GM21619 (cell line): Measurements from ENCODE around the gene PNPLA3.

Source experiments
- ATAC-seq: cut with Tn5 transposase; IDR thresholded peaks from one replicate; pipeline ENCODE4 v1.9.1; 2021; ENCODE audit not compliant: unreplicated experiment

The PNPLA3 gene

GRCh38 chr22:43988116-43988820, 64.7 kb downstream of the PNPLA3 start:
- ATAC-seq = no peak

DNA sequence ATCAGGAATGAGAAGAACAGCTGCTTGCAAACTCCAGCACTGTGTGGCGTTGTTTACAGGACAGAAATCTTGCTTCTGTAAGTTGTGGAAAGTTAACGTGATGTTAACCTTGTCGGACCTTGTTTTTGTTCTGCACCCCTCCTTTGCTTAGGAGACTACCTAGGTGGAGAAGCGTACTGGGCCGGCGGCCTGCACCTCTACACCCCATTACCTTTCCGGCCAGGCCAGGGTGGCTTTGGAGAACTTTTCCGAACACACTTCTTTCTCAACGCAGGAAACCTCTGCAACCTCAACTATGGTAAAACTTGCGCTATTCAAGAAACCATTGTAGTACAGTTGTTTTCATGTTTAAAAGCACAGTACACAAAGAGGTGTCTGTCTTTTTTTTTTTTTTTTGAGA, 65.4 kb downstream of the PNPLA3 start:
- ATAC-seq = no peak

GRCh38 chr22:43990044-43990443, 66.4 kb downstream of the PNPLA3 start:
- ATAC-seq = no peak

GRCh38 chr22:43991316-43992020, 67.9 kb downstream of the PNPLA3 start:
- no peak for ATAC-seq

GRCh38 chr22:43992331-43992821, 68.8 kb downstream of the PNPLA3 start:
- no peak for ATAC-seq

- no peak for ATAC-seq
These were observed 69.6 kb downstream of the PNPLA3 start for GRCh38 chr22:43993072-43993760.

DNA sequence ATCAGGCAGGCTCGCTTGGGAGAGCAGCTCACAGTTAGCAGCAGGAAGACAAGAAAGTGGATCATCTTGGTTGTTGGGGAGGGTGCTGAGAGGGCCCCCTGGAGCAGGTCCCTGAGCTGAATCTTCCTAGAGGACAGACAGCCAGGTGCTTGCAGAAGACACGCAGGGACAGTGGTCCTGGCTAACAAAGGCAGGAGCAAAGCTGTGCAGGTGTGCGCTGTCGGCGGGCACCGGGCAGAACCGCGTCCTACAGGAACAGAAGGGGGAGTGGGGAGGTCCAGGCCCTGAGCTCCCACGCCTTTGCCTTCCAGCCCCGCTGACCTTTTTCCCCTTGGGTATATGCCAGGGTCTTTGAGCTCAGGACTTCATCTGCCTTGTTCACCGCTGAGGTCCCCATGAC, 70.4 kb downstream of the PNPLA3 start:
- no peak for ATAC-seq

DNA sequence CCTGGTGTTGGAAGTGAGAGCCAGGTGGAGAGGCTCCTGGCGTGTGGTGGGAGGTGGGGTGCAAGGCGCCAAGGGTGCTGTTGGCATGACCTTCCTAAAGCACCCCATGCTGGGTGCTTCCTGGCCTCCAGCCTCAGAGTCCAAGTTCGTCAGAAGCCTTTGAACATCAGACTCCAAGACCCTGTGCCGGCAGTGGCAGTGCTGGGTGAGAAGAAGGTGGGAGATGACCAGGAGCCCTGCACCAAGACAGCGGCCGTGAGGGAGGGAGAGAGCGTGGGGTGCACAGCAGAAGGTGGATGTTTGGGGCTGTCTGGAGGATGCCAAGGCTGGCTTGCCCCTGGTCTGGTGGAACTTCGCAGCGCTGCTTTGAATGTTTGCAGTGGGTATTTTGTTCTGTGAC, 70.8 kb downstream of the PNPLA3 start:
- no peak for ATAC-seq

DNA sequence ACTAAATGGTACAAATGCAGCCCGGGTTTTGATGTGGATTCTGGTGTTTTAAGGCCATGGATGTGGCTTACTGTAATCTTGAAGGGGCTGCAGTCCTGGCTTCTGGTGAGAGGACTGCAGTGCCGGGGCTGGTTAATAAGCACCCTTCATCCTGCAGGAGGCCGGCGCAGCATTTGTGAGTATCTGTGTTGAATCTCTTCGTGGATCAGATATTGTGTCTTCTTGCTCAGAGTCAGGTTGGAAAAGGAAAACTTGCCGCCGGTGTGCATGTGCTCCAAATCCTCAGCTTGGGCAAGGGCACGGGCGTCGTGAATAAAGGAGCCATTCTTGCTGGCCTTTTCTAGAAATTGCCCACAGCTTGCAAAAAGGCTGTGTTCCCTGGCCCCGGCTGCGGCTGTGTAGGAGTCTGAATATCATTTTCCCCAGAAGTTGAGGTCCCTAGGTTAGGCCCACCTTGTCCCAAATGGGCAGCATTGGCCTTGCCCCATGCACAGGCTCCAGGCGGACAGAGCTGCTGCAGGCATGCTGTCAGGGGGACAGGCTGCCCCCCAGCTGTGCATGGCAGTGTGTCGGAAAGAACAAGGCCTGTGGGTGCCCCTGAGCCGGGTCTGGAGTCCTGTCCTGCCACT, 71.6 kb downstream of the PNPLA3 start:
- no peak for ATAC-seq

DNA sequence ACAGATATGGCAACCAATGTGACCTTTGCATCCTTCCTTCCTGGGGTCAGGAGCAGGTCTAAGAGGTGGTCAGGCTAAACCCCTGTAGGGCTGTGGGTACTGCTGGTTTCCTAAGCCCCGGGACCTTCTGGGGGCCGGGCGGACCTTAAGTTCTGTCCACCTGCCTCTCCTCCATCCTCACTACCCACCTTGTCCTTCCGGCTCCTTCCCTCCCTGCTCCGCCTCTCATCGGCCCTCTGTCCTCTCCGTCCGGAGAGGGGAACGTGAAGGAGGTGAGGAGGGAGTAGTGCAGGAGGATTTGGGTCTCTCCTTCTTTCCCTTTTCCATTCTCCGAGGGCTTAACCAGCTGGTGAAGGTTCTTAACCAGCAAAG, 72.2 kb downstream of the PNPLA3 start:
- ATAC-seq = no peak

DNA sequence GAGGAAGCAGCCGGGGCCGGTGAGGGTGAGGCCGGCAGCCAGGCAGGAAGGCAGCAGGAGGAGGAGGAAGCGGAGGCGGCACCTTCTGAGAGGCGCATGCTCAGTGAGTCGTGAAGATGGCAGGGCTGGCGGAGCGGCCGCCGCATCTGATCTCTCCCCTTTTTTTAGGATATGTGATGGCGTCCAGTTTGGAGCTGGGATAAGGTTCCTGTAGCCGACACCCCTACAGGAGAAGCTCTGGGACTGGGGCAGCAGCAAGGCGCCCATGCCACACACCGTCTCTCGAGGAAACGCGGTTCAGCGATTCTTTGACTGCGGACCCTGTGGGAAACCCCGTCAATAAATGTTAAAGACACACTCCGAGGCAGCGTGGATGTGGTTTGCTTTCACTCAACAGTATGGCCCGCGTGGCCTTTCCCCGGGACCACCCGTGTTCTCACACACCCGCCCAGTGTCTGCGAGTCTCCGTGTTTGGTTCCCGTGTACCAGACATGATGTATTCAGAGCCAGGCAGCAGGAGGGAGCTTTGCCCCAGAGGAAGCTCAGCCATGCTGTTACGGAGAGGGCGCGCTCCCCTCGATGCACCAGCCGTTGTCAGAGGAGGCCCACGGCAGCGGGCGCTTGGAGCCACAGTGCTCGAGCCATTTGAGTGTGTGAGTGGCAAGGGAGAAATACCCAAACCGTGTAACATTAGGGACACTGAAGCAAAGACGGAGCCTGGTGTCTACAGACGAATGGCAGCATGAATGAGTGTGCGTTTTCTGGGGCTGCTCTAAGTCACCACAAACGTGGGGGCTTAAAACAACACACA, 72.8 kb downstream of the PNPLA3 start:
- ATAC-seq = no peak

DNA sequence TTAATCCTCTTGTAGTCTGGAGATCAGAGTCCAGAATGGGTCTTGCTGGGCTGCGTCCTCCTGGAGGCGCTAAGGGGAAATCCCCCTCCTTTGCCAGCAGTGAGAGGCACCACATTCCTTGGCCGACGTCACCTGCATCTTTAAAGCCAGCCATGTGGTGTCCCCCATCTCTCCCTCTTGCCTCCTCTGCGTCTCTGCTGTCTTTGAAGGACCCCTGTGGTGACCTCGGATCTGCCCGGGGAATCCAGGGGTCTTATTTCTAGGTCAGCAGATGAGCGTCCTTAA, 73.3 kb downstream of the PNPLA3 start:
- no peak for ATAC-seq
